BJ (cell line): Measurements from ENCODE around the gene FCN2. TPM values are rescaled to one million over a fixed set of nuclear protein-coding genes. Genes with fewer than 3 reads are reported as not detected.

Experiments used
- CTCF ChIA-PET: fragments of 350-600 bp; formaldehyde crosslinking; extraction: SDS; loops from one replicate; lab custom pipeline; 2021; ENCODE audit warnings: antibody characterized with exemption, inconsistent platforms; lab: Yijun Ruan, JAX
- POLR2A ChIA-PET: fragments of 300-600 bp; sonication (Branson Sonifier 250); formaldehyde crosslinking; extraction: SDS; loops from one replicate; lab custom pipeline; 2021; ENCODE audit warnings: antibody characterized with exemption; lab: Charles Lee
- DNase-seq: peaks from one replicate; pipeline ENCODE4 v3.0.0-alpha.2; 2011; ENCODE audit warnings: low read depth
- H3K27me3 ChIP-seq: 2 replicates; pipeline ENCODE4 v1.6.0; 2011; ENCODE audit warnings: low read length; ENCODE audit not compliant: control insufficient read depth, insufficient read depth
- H3K36me3 ChIP-seq: 2 replicates; pipeline ENCODE4 v1.5.1; 2011; ENCODE audit warnings: low read length; ENCODE audit not compliant: control insufficient read depth, insufficient read depth
- H3K4me3 ChIP-seq: 2 replicates; pipeline ENCODE4 v1.5.1; 2011; ENCODE audit warnings: low read depth, mild to moderate bottlenecking, control low read depth, low read length
- polyA plus RNA-seq: library from polyadenylated mRNA; depleted of rRNA; stranded (reverse); fragments of >200 nt; gene quantifications from 2 replicates; pipeline ENCODE4 v1.2.3, GENCODE V29; 2011
- TF ChIP-seq, protein P1 (sequence below): IDR thresholded peaks from 2 replicates; pipeline ENCODE4 v1.5.1; 2011; ENCODE audit warnings: low read depth, mild to moderate bottlenecking, control low read depth, inconsistent platforms, low read length, moderate library complexity; ENCODE audit not compliant: insufficient read depth

FCN2 gene
- polyA plus RNA-seq, 1 experiment: not detected

DNA sequence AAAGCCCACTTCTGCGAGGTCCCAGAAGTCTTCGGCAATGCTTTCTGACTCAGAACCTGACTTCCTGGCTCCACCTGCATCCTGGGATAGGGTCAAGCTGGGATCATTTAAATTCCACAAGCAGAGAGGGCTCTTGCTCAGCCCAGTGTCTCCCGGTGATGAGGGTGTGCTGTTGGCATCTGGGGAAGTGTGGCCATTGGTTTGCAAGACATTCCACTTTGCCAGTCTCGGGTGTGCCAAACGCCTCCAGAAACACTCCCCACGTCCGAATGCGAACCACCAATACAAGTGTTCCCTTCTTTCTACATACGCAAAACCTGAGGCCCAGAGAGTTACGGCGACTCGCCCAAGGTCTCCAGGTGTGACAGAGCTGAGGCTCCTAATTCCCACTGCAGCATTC lies 43.1 kb upstream of the FCN2 start:
- DNase-seq: no peak
- Histone ChIP-seq H3K27me3 (no peaks in the 10 kb centered on the region), H3K4me3 (no peak overlapping the region), H3K36me3 (peaks cover 82% of the 10 kb centered on the region)
- ChIA-PET CTCF (interaction anchor here (1.1 kb wide), 1 partner anchor 388 kb away, joined by 5 read pairs; no protein-coding TSS in a partner anchor), POLR2A (no interaction called here)
- TF ChIP-seq, protein P1, sequence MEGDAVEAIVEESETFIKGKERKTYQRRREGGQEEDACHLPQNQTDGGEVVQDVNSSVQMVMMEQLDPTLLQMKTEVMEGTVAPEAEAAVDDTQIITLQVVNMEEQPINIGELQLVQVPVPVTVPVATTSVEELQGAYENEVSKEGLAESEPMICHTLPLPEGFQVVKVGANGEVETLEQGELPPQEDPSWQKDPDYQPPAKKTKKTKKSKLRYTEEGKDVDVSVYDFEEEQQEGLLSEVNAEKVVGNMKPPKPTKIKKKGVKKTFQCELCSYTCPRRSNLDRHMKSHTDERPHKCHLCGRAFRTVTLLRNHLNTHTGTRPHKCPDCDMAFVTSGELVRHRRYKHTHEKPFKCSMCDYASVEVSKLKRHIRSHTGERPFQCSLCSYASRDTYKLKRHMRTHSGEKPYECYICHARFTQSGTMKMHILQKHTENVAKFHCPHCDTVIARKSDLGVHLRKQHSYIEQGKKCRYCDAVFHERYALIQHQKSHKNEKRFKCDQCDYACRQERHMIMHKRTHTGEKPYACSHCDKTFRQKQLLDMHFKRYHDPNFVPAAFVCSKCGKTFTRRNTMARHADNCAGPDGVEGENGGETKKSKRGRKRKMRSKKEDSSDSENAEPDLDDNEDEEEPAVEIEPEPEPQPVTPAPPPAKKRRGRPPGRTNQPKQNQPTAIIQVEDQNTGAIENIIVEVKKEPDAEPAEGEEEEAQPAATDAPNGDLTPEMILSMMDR: no peak

DNA sequence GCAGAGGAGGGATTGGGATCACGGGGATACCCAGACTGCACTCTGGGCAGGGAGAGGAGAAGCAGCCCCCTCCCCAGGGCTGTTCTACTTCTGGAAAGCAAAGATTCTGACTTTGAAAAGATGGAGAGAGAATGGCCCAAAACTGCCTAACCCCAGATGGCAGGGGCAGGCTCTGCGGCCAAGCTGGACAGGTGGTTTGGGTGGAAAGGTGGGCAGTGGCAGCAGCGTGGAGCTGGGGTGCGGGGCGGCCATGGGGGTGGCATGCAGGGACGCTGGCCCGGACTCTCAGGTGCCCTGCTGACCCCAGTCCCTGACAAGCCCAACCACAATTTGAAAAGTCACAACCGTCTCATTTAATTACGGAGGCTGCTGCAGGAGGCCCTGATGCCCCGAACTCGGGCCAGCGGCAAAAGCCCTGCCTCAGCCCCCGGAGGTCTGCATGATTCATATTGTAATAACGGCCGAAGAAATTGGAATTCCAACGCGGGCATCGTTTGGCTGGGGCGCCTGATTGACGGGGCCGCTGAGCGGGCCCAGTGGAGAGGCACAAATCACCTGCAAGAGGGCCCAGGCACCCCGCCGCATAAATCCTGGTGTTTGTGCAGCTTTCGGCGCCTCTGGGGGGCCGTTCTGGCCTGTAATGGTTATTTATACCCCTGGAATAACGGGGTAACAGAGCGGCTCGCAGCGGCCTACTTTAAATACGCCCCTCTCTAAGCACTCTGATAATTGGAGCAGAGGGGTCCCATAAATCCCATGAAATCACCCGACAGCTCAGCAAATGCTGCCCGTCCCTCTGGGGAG lies 41.8 kb upstream of the FCN2 start:
- no peak overlapping the region for H3K4me3 ChIP-seq
- H3K36me3 ChIP-seq: peaks cover 79% of the 10 kb centered on the region

DNA sequence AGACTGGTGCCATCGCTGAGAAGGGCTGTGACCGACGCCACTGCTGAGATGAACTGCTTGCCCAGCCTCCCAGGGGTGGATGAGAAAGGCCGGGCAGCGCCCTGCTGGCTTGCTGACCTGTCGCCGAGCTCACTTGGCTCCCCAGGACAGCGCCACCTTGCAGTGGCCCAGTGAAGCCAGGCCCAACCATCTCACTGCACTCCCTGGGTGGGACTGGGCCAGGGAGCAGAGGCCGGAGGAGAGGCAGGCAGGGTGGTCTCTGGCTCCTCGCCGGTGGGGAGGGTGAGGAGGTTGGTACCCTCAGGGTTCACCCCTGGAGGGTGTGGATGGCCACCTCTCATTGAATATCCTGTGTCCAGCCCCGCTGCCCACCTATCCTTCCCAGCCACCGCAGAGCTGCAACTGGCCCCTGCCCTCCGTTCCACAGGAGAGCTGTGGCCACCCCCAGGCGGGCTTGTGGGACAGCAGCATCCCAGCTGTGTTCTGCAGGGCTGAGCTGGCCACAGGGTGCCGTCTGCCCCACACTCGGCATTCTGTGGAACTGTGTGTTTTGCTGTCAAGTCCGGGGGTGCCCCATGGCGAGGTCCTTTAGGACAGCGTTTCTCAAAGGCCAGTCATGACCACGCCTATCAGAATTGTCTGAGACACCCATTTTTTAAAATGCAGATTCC lies 41.0 kb upstream of the FCN2 start:
- no peak for DNase-seq
- Histone ChIP-seq H3K27me3 (no peaks in the 10 kb centered on the region), H3K4me3 (no peak overlapping the region), H3K36me3 (peaks cover 75% of the 10 kb centered on the region)
- CTCF ChIA-PET: interaction anchor here (0.6 kb wide), 1 partner anchor 232 kb away, joined by 3 read pairs; no protein-coding TSS in a partner anchor
- TF ChIP-seq, protein P1: no peak; the same call in 1 of the 2 replicates
- POLR2A ChIA-PET: no interaction called here

More for the DNA sequence above, 41.8 kb upstream of the FCN2 start:
- POLR2A ChIA-PET: no interaction called here
- no peak for DNase-seq
- CTCF ChIA-PET: interaction anchor here (0.6 kb wide), 1 partner anchor 233 kb away, joined by 3 read pairs; no protein-coding TSS in a partner anchor
- H3K27me3 ChIP-seq: no peaks in the 10 kb centered on the region
- TF ChIP-seq, protein P1: no peak

DNA sequence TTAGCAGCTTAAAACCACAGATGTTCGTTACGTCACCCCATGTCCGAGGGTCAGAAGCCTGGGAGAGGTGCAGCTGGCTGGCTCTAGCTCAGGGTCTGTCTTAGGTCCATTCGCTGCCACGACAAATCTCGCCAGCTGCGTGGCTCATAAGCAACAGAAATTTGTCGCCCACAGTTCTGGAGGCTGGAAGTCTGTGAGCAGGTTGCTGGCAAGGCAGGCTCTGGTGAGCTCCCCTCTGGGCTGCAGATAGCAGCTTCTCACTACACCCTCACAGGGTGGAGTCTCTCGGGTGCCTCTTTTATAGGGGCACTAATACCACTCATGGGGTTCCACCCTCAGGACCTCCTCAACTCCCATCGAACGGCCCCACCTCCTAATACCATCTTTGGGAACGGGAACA lies 40.1 kb upstream of the FCN2 start:
- ChIA-PET POLR2A (no interaction called here), CTCF (no interaction called here)
- H3K4me3 ChIP-seq: no peak overlapping the region
- TF ChIP-seq, protein P1: no peak
- DNase-seq: no peak
- H3K27me3 ChIP-seq: no peaks in the 10 kb centered on the region
- peaks cover 73% of the 10 kb centered on the region for H3K36me3 ChIP-seq
